Activated effector memory CD4-positive, alpha-beta T cell treated with Interleukin-2 at 50 U/mL for 16 hours (primary cell): ENCODE results near the gene CHST7.
A peak's percentile ranks its signal among the peaks of the same experiment; 100 is the strongest.

Experiments
- DNase-seq: peaks from one replicate; pipeline ENCODE4 v3.0.0-alpha.2; 2020

Gene CHST7

DNA sequence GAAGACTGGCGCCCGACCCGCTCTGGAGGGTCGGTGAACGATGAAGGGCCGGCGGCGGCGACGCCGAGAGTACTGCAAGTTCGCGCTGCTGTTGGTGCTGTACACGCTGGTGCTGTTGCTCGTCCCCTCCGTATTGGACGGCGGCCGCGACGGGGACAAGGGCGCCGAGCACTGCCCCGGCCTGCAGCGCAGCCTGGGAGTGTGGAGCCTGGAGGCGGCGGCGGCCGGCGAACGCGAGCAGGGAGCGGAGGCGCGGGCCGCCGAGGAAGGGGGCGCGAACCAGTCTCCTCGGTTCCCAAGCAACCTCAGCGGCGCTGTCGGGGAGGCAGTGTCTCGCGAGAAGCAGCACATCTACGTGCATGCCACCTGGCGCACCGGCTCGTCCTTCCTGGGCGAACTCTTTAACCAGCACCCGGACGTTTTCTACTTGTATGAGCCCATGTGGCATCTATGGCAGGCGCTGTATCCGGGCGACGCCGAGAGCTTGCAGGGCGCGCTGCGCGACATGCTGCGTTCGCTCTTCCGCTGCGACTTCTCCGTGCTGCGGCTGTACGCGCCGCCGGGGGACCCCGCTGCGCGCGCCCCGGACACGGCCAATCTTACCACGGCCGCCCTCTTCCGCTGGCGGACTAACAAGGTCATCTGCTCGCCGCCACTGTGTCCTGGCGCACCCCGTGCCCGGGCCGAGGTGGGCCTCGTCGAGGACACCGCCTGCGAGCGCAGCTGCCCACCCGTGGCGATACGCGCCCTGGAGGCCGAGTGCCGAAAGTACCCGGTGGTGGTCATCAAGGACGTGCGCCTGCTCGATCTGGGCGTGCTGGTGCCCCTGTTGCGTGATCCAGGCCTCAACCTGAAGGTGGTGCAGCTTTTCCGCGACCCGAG, 568 bp downstream of the CHST7 start:
- DNase-seq, result peak; percentile 66

DNA sequence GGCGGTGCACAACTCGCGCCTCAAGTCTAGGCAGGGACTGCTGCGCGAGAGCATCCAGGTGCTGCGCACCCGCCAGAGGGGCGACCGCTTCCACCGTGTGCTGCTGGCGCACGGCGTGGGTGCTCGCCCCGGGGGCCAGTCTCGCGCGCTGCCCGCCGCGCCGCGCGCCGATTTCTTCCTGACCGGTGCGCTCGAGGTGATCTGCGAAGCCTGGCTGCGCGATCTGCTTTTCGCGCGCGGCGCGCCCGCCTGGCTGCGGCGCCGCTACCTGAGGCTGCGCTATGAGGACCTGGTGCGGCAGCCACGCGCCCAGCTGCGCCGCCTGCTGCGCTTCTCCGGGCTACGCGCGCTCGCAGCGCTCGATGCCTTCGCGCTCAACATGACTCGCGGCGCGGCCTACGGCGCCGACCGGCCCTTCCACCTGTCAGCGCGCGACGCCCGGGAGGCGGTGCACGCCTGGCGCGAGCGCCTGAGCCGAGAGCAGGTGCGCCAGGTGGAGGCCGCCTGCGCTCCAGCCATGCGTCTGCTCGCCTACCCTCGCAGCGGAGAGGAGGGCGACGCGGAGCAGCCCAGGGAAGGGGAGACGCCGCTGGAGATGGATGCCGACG, 1.3 kb downstream of the CHST7 start:
- peak; percentile 33 for DNase-seq

DNA sequence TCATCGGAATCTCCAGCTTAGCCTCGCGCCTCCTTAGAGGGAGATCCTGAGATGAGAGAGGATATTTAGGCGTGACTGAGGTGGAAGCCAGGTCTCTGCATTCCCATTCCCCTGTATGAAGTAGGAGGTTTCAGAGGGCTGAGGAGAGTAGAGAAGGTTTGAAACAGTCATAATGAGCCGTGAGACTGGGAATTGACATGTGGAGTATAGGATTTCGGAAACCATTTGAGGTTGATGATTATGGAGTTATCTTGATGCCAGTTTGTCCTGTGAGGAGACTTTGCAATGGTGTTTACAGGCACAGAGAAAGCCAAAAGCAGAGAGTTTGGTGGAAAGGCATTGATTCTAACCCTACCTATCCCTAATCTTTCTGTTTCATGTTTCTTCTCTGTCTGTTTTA, 2.0 kb downstream of the CHST7 start:
- no peak for DNase-seq

DNA sequence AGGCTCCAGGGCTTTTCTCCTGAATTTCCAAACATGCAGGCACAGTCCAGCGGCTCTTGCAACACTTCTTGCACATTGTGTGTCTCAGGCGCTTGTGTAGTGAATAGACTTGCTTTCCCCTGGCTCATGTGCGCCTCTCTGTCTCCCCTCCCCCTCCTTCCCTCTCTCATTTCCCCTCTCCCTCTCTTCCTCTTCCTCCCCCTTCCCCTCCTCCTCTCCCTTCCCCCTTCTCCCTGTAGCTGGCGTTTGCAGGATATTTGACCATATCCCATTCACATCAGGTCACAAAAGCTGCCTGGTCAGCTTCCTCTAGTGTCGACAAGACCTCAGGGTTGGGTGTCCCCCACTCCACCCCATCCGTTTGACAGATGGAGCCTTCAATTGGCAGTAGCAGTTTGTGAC, 2.4 kb downstream of the CHST7 start:
- no peak for DNase-seq

DNA sequence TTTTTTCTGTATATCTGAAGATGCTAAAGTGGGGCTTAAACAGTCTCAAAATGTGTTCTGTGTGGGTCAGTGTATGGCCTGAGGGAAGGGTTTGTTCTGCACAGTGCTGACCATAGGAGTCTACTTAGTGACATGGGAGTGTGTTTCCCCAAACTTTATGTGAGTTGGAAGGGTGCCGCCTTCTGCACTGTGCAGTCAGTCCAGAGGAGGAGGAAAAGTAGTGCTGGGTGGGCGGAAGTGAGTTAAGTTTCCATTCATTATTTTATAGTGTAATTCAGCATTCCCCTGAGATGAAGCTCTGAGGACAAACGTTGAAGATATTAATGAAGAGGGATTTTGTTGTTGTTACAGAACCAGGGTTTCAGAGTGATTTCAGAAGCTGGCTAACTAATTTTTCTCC, 2.9 kb downstream of the CHST7 start:
- DNase-seq, result no peak

DNA sequence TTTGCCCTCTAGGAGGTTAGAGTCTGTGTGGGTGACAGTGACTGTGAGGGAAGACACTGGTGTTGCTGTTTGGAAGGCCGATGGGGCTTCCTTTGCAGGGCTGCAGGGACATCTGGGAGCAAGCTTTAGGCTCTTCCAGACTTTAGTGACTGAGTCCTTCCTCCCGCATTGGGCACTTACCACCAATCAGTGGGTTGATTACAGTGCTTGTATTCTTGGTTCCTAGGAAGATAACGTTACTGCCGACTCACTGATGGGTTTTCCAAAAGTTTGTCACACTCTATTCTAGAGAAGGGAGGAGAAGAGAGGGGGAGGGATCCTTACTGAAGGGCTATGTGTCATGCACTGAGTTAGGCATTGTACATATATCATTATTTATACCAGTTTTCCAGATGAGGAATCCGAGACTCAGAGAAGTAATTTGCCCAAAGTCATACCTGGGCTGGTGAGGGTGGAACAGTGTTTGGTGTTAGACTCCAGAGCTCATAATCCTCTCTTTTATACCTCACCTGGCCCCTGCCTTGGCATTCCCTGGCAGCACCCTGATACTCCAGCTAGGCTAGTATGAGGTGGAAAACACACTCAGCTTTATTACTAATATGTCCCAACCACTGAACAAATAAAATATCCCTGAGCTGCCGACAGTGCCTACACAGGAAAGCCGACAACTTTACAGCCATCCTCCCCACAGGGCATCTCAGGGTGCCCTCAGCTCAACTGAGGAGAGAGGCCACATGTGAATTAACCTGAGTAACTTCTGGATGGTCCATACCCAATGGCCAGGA, 3.8 kb downstream of the CHST7 start:
- DNase-seq, result no peak

DNA sequence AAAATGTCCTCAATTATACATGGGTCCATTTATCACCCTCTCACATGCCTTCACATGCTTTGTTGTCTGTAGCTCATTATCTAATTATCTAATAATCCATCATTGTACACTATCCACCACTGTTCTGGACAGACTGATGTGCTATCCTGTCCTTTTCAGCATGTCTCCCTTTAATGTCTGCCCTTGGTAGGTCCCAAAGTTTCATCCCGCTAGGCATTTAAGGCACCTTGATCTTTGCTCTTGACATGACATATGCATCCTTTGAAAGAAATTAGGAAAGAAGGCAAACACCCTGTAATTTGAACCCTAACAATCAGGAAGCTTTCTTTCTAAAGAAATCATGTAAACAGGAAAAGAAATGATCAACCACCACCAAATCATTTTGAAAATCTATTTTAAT, 5.7 kb downstream of the CHST7 start:
- no peak for DNase-seq

DNA sequence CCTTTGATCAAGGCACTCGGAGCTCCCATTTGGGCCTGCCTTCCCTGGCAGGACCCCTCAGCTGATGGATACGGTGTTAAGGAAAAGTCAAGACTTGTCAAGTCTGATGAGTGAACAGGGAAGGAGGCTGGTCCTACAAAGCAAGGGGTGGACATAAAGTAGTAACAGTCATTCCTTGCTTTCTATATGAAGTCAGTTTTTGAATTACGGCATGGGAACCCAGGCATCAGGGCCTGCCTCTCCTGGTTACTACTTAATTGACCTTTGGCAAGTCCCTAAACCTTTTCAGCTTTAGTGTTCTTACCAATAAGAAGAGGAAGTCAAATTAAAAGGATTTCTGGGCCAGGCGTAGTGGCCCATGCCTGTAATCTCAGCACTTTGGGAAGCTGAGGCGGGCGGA, 7.0 kb downstream of the CHST7 start:
- no peak for DNase-seq

DNA sequence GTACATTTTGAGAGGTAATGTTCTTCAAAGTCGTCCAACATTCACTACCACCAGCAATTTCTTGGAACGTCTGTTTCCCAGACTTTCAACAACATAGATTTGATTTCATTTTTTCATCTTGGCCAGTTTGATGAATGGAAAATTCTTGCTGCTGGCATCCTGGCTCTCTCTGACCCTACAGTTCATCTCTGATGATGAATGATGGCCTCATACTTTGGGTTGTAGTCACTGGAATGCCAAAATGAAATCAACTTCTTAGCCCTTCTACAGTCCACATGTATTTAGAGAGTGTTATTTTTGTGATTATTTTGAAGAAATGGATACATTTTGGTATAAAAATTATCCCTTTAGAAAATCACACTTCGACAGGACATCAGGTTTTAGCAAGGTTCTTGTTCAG, 8.8 kb downstream of the CHST7 start:
- DNase-seq, result no peak

DNA sequence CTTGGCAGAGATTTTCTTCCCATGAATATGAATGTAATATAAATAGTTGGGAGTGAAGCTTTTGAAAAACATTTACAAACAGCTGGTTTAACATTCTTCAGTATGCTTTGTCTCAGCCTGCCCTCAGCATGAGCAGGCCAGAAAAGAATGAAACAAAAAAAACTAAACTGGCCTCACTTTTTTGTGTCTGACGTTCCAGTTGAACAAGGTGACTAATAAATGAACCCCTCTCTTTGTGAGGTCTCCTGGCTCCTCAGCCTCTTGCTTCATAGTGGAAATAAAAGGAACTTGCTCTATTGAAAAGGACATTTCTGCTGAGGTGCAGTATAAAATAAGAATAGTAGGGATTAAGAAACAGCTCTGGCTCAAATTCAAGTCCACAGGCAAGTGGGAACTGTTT, 9.4 kb downstream of the CHST7 start:
- DNase-seq, result no peak

DNA sequence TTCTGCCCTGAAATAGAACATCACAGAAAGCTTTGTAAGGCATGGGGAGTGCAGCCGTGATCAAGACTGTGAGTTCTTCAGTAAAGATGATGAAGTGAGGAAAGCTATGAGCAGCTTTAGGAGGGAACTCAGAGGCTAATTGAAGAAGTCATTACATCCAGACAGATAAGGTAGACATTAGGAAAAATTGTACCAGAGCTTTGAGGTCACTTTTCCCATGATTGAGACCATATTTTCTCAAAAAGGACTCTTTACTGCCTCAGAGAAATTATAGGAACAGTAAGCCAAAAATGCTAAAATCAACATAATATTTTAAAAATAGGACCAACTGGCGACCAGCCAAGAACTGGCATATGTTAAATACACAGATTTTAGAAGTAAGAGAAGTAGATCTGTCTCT, 11.2 kb downstream of the CHST7 start:
- no peak for DNase-seq

DNA sequence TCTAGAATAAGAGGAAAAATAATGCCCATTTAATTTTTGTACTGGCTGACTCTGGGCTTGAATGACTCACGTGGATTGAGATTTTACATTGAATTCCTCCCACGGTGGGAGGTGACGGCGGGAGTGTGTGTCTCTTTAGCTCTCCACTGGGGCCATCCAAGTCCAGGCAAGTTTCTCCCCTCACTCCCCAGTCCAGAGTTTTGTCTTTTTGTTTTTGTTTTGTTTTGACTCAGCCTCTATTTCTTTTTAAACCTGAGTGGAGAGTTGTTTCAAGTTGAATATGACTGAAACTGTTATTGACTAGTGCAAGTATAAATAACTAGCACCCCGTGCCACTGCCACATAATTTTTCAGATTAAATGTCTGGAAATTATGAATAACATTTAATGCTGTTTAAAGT, 13.6 kb downstream of the CHST7 start:
- DNase-seq, result no peak

DNA sequence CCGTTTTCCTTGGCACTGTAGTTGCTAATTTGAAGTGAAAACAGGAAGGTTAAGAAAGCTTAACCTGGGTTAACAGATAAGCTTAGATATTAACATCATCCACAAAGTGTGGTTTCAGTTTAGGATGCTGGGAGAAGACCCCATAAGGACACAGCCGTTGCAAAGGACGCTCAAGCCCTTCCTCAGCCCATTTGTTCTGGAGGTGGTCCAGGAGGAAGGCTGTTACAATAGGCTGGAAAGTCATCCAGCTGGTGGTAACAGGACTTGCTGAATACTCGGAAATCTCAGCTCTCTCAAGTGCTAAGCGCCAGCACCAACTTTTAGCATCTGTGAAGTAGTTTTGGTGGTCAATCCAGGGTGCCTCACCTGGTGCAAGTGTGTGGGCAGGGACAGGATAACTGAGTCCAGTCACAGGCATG, 14.2 kb downstream of the CHST7 start:
- DNase-seq, result no peak

DNA sequence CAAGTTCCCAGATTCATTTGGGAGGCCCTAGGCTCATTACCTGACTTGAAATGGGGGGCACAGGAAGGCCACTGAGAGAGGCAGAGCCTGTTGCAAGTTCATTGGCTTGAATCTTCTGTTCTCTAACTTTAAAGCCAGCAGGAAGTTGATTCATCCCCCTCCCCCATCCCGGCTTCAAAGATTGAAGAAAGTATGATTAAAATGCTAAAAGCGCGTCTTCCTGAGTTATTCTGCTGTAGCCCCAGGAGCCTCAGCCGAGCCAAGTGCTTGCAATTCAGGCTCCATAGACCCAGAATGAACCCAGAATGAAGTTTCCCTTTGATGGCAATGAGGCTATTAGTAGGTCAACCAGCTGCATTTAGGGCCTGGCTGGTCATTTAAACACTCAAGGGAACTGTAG, 14.7 kb downstream of the CHST7 start:
- no peak for DNase-seq

DNA sequence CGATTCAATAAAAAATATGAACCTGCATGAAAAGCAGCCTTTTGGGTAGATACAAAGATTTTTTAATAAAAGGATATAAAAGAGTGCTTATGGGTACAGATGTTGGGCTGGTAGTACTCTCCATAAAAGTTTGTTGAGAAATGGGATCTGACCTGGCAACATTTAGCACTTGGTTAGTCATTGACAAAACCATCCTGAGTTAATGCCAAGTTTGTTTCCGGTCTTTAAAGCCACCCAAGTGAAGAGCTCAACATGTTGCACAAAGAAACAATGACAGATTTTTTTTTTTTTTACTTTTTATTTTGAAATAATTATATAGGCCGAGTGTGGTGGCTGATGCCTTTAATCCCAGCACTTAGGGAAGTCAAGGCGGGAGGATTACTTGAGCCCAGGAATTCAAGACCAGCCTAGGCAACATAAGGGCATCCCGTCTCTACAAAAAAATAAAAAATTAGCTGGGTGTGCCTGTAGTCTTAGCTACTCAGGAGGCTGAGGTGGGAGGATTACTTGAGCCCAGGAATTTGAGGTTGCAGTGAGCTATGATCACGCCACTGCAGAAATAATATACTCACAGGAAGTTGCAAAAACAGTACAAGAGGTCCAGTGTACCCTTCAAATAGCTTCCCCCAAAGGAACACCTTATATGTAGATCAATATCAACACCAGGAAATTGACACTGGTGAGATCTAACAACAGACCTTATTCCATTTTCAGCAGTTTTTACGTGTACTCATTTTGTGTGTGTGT, 16.6 kb downstream of the CHST7 start:
- DNase-seq, result no peak

DNA sequence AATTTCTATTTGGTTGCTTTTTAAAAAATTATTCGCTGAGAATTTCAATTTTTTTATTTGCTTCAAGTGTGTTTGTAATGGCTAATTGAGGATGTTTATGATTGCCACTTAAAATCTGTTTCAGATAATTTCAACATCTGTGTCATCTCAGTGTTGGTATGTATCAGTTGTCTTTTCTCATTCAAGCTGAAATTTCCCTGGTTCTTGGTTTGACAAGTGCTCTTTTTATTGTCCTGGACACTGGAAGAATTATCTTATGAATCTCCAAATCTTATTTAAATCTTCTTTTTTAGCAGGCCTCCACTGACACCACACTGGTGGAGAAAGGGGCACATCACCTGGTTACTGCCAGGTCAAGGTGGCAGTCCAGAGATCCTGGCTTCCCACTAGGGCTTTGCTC, 21.5 kb downstream of the CHST7 start:
- no peak for DNase-seq

DNA sequence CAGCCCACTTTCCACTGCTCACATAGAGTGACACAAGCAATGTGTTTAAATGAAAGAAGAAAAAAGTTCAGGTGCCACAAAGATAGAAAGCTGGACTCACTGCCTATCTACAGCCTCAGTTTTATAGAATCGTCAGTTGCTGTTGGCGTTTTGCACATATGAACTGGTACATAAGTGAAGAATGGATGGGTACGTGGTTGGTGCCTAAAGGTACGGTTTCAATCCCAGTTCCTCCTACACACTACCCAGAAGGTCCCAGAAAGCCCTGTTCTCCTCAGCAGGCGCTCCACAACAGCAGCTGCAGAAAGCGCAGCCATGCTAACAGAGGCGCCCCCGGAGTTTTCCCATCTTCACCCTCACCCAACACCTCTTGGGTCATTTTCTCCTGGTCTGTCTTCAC, 23.6 kb downstream of the CHST7 start:
- DNase-seq, result no peak

DNA sequence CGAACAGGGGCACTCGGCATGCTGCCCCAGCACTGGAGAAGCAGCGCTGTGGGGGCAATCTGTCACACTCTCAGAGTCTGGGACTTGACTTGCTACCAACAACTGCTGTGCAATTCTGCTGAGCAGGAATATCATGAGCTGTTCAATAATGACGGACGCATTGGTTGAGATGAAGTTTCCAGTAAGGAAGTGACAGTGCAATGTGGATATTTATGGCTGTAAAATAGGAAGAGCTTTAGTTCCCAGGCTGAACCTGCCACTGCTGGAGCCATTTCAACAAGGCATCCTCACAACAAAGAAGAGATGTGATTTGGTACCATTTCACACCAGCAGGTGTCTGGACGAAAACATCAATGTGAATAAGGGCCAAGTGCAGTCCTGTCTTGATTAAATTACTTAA, 24.2 kb downstream of the CHST7 start:
- no peak for DNase-seq

DNA sequence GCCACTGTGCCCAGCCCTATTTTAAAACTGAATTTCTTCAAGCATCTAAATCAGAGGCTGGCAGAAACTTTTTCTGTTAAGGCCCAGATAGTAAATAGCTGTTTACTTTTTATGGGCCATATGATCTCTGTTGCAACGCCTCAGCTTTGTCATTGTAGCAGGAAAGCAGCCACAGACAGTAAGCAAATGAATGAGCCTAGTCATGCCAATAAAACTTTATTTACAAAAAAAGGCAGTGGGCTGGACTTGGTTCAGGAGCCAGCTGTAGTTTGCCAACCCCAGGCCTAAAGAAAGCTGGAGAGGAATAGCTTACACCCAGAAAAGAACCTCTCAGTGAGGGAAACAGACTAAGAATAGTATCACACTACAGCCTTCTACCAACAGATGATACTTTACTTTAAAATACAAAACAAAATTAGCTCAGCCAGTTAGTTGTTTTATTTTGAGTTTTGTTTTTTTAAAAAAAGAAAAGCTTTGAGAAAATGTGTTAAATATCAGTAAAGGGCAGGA, 25.5 kb downstream of the CHST7 start:
- DNase-seq, result no peak

DNA sequence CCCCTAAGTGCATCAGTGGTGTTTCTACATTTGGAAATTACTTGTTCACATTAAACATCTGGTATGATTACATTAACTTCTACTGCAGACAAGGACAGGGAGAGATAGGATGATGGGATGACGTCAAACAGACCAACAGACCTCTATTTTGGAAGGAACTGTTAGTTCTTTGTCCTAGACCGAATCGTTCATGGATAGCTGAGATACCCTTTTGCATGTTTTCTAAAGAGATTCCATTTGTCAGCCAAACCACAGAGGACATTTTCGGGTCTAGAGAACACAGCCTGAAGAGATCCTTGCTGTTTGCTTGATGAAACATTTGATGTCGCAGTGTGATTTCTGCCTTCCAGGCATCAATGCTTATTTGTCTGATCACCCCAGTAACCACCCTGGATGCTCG, 27.7 kb downstream of the CHST7 start:
- DNase-seq, result no peak

DNA sequence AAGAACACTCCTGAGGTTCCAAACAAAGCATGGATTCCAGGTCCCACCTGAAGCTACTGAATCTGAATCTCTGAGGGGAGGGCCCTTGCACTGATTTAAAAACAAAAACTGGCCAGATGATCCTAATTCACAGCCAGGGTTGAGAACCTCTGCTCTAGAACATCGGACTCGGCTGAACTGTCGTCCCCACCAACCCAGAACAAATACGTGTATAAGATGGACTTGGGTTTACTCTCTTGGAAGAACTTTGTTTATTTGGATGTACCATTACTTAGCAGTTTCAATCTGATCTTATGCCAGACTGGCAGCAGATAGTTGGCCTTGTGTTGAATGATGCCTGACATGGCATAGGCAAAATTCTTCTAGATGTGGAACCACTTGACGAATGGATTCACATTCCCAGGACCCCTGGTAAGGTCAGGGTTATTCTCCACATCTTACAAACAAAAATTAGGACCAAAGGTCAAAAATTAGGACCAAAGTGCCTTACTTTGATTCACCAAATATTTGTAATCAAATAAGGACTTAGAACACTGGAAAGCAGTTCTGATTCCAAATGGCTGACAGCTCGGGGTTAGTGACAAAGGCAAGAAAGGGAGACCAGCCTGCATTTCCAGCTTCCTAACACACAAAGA, 29.0 kb downstream of the CHST7 start:
- DNase-seq, result no peak

DNA sequence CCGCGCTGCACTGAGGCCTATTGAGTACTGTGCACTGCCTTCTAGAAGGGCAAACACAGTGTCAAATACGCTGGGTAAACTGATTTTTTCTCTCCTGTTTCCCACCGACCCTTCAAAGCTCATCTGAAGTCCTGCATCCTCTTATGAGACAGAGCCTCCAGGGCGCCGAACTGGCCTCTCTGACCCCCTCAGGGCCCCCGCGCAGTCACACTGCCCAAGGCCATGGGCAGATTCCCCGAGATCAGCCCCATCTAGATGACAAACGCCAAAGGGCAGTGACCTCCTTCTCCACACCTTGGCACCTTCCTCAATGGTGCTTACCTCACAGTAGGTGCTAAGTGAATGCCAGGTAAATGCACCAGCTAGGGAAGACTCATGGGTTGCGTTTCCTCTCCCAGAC, 34.4 kb downstream of the CHST7 start:
- no peak for DNase-seq
